ENCODE results near the gene OPA1.

DNA sequence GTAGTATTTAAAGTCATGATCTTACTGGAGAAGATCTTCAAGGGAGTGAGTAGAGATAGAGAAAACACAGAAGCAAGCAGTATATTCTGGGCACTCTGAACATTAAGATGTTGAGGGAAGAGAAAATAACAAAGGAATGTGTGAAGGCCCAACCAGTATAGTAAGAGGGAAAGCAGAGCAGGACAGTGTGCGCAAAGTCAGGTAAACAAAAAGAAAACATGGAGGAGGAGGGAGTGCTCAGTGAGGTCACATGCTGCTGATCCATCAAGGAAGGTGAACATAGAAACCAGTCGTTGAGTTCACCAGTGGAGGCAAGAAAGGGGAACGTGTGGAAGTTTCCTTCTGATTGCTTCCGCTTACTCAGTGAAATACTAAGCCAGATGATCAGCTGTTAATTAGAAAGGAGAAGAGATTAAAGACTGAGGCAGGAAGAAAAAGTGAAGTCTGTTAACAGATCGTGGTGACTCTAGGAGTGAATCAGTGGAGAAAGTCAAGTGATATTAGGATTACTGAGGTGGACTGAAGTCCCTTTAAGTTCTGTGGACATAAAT lies 47.2 kb downstream of the OPA1 start:
- TF ChIP-seq GATA3 (IDR thresholded peaks at IDR 0.05; ENCODE audit: low read depth, low read length) (no peak), GATA2 (IDR thresholded peaks at IDR 0.05; ENCODE audit: low read depth, low read length) (no peak)
